Neutrophil (primary cell): ENCODE data around the gene RIMBP2.

Experiments used
- H3K27ac ChIP-seq: fragments of 200-600 bp; sonication (generic); 2 replicates; pipeline ENCODE4 v1.5.1; 2016; ENCODE audit warnings: mild to moderate bottlenecking, moderate library complexity
- H3K27me3 ChIP-seq: fragments of 200-600 bp; sonication (generic); 2 replicates; pipeline ENCODE4 v1.6.0; 2016; ENCODE audit warnings: mild to moderate bottlenecking
- H3K36me3 ChIP-seq: fragments of 200-600 bp; sonication (generic); 2 replicates; pipeline ENCODE4 v1.5.1; 2017
- H3K4me1 ChIP-seq, 2 experiments: fragments of 200-600 bp in 1 of 2; sonication (generic) in 1 of 2; 1 replicate in 1 of 2; 2 replicates in 1 of 2; pipeline versions ENCODE4 v1.5.1 to v1.6.1; 2013 to 2016; ENCODE audit warnings: low read depth in 1 of 2, low read length in 1 of 2, mild to moderate bottlenecking in 1 of 2, moderate library complexity in 1 of 2; ENCODE audit not compliant: control insufficient read depth in 1 of 2, insufficient read depth in 1 of 2
- H3K4me3 ChIP-seq, 2 experiments: fragments of 200-600 bp in 1 of 2; sonication (generic) in 1 of 2; 1 replicate in 1 of 2; 2 replicates in 1 of 2; pipeline ENCODE4 v1.5.1; 2013 to 2016; ENCODE audit warnings: low read depth in 1 of 2, low read length in 1 of 2, mild to moderate bottlenecking in 1 of 2, moderate library complexity in 1 of 2
- H3K9me3 ChIP-seq: fragments of 200-600 bp; sonication (generic); 2 replicates; pipeline ENCODE4 v1.5.1; 2016
- TF ChIP-seq, protein P1 (sequence below): fragments of 200-600 bp; sonication (generic); IDR thresholded peaks from 2 replicates; pipeline ENCODE4 v1.5.1; 2016; ENCODE audit warnings: antibody characterized with exemption

The RIMBP2 gene

DNA sequence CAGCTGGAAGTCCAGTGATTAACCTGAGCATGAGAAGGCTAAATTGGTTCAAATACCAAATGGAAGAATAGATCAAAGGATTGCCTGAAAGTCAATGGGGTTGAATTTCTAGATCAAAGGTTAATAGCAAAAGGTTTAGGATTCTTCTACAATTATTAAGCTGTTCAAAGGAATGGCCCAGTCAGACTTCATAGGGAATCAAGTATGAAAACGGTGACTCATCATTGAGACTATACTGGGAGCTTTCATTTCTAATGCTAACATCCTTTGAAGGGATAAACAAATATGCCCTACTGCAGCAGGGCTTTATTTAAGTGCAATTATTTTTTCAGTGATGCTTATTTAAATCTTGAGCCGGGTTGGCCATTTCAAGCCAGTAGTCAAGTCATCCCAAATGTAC, 152.8 kb downstream of the RIMBP2 start:
- TF ChIP-seq, protein P1, sequence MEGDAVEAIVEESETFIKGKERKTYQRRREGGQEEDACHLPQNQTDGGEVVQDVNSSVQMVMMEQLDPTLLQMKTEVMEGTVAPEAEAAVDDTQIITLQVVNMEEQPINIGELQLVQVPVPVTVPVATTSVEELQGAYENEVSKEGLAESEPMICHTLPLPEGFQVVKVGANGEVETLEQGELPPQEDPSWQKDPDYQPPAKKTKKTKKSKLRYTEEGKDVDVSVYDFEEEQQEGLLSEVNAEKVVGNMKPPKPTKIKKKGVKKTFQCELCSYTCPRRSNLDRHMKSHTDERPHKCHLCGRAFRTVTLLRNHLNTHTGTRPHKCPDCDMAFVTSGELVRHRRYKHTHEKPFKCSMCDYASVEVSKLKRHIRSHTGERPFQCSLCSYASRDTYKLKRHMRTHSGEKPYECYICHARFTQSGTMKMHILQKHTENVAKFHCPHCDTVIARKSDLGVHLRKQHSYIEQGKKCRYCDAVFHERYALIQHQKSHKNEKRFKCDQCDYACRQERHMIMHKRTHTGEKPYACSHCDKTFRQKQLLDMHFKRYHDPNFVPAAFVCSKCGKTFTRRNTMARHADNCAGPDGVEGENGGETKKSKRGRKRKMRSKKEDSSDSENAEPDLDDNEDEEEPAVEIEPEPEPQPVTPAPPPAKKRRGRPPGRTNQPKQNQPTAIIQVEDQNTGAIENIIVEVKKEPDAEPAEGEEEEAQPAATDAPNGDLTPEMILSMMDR: no peak
- no peaks in the 10 kb centered on the region for H3K36me3 ChIP-seq
- no peaks in the 10 kb centered on the region for H3K9me3 ChIP-seq
- H3K4me3 ChIP-seq: no peak overlapping the region
- no peaks in the 10 kb centered on the region for H3K4me1 ChIP-seq
- no peaks in the 10 kb centered on the region for H3K27me3 ChIP-seq
- H3K27ac ChIP-seq: no peak overlapping the region

DNA sequence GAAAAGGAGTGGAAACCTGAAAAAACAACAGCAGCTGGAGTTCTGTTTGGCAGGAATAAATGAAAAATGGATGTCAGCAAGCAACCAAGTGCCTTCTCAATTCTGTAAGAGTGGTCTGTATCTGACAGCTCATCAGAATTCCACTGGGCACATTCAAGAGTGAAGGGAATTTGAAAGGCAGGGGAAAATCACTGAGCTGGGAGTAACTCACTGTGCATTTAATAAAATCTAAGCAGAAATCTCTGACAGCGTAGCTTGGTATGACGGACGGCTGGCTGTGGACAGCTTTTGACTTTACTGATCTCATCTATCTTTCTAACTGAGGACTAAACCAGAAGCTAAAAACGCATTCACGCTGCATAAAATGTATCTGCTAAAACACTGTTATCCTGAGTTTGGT, 153.4 kb downstream of the RIMBP2 start:
- no peak overlapping the region for H3K4me3 ChIP-seq
- no peaks in the 10 kb centered on the region for H3K4me1 ChIP-seq
- TF ChIP-seq, protein P1: no peak
- no peaks in the 10 kb centered on the region for H3K9me3 ChIP-seq
- H3K36me3 ChIP-seq: no peaks in the 10 kb centered on the region
- no peak overlapping the region for H3K27ac ChIP-seq
- H3K27me3 ChIP-seq: no peaks in the 10 kb centered on the region

DNA sequence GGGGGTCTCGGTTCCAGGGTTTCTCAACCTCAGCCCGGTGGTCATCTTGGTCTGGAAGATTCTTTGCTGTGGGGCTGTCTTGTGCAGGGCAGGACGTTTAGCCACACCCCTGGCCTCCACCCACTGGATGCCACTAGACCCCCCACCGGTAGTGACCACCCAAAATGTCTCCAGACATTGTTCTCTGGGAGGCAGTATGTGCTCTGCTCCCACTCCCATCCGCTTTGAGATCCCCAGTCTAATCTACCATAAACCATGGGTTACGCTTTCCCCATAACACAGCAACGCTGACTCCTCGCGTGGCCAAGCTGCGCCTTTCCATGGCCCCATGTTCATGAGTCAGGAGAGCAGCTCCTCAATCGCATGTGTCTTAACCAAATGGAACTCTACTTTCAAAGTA, 155.8 kb downstream of the RIMBP2 start:
- TF ChIP-seq, protein P1: no peak
- H3K9me3 ChIP-seq: no peaks in the 10 kb centered on the region
- no peak overlapping the region for H3K4me3 ChIP-seq

DNA sequence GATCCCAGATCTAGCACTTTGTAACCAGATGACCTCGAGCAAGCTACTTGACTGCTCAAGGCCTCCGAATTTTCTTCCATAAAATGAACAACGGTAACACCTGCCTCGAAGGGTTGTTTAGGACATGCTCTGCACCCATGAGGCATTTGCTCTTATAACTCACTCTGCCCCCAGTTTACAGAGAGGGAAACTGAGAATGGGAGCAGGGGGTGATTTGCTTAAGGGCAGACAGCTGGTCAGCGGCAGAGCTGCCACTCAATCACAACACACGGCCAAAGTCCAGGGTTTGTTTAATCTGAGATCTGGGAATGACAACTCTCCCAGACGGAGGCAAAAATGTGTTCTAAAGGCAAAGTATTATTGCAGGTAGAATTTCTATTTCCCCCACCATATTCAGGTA, 156.3 kb downstream of the RIMBP2 start:
- TF ChIP-seq, protein P1: no peak
- Histone ChIP-seq H3K4me1 (no peaks in the 10 kb centered on the region), H3K9me3 (no peaks in the 10 kb centered on the region), H3K27me3 (no peaks in the 10 kb centered on the region), H3K36me3 (no peaks in the 10 kb centered on the region), H3K27ac (no peak overlapping the region), H3K4me3 (no peak overlapping the region)

More for the DNA sequence above, 155.8 kb downstream of the RIMBP2 start:
- H3K4me1 ChIP-seq: no peaks in the 10 kb centered on the region
- no peak overlapping the region for H3K27ac ChIP-seq
- H3K36me3 ChIP-seq: no peaks in the 10 kb centered on the region
- H3K27me3 ChIP-seq: no peaks in the 10 kb centered on the region

DNA sequence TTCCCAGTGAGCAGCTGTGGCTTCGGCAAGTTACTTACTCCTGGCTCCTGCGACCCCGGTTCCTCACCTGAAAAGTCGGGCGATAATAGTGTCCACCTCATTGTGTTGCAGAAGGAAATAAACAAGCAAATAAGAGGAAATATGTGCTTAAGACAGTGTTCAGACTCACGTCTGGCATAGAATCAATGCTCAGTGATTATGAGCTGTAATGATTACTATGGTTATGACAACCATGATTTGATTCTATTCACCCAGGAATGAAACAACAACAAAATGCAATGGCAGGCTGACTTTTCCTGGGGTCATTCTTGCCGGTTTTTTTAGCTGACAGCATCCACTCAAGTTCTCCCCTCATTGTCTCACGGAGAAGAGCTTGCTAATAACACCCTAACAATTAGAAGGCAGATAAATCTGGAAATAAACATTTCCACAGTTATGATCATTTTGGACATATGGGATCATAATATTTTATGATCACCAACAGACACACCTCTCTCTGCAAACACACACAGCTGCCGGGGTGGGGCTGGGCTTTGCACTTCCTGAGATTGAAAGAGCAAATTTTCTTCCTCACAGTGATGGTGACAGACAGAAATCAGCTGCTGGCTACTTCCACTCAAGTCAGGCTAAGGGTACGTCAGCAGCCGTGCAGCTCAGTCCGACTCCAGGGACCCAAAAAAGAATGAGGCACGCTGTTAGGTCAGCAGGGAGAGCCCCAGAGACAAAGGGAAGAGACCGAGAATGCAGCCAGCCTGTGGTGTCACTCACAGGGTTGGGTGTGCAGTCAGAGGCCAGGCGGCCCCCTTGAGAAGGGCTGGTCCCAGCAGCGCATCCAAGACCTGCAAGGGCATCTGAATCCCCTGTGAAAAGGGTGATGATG, 158.0 kb downstream of the RIMBP2 start:
- Histone ChIP-seq H3K4me1 (no peaks in the 10 kb centered on the region), H3K4me3 (no peak overlapping the region), H3K27ac (no peak overlapping the region), H3K36me3 (no peaks in the 10 kb centered on the region), H3K9me3 (no peaks in the 10 kb centered on the region), H3K27me3 (no peaks in the 10 kb centered on the region)
- TF ChIP-seq, protein P1: no peak
